Measurements from ENCODE around the gene TSPEAR. TPM values are rescaled to one million over a fixed set of nuclear protein-coding genes. Genes with fewer than 3 reads are reported as not detected.

TSPEAR gene
- total RNA-seq, 1 experiment from 2014 or later = not detected

- ChIA-PET CTCF (no interaction called here), POLR2A (no interaction called here)
- TF ChIP-seq CTCF (IDR thresholded peaks at IDR 0.05) (no peak), SIN3A (IDR thresholded peaks at IDR 0.05; ENCODE audit: borderline replicate concordance, insufficient read depth, low read depth, low read length) (no peak), REST (IDR thresholded peaks at IDR 0.05; ENCODE audit: insufficient read depth in 1 of 2, low read depth in 2 of 2, low read length in 1 of 2) (no peak), TCF7L2 (IDR thresholded peaks at IDR 0.05; ENCODE audit: low read depth, low read length) (no peak), POLR2AphosphoS5 (IDR thresholded peaks at IDR 0.05; ENCODE audit: low read depth, low read length) (no peak)
- Histone ChIP-seq H3K4me1 (ENCODE audit: control insufficient read depth, insufficient read depth, low read length) (no peaks in the 10 kb centered on the region), H3K27ac (ENCODE audit: low read length) (no peak overlapping the region), H3K9me3 (ENCODE audit: control insufficient read depth, insufficient read depth, low read depth, low read length) (no peaks in the 10 kb centered on the region), H3K27me3 (ENCODE audit: control insufficient read depth, insufficient read depth, low read length) (no peaks in the 10 kb centered on the region), H3K4me3 (ENCODE audit: low read depth in 2 of 2, low read length in 2 of 2) (no peak overlapping the region), H3K36me3 (ENCODE audit: control insufficient read depth, insufficient read depth, low read length) (peaks cover 2% of the 10 kb centered on the region; the same call in 1 of the 2 replicates)
- no TSS peak for BruUV-seq (replicated peaks)
- intact Hi-C loops (cut with micrococcal nuclease; ENCODE audit: unreplicated experiment) = loop anchor here (10.0 kb wide), 1 partner anchor 269 kb away; no protein-coding TSS in a partner anchor
- in situ Hi-C loops (cut with HindIII; ENCODE audit: low pct_unique_long_range_greater_than_20kb, low sequenced_read_pairs) = no loop called here
- no peak for DNase-seq (ENCODE audit: low read depth, low spot score)
- no peak for ATAC-seq
Observed at GRCh38 chr21:44515359-44516165, 195.8 kb downstream of the TSPEAR start.

- H3K4me1 ChIP-seq (ENCODE audit: control insufficient read depth, insufficient read depth, low read length) = no peaks in the 10 kb centered on the region
- no peak overlapping the region for H3K4me3 ChIP-seq (ENCODE audit: low read depth in 2 of 2, low read length in 2 of 2)
- intact Hi-C loops (cut with micrococcal nuclease; ENCODE audit: unreplicated experiment) = loop anchor here (5.0 to 10.0 kb wide), 2 partner anchors 227 to 270 kb away; no protein-coding TSS in a partner anchor
- H3K27ac ChIP-seq (ENCODE audit: low read length) = no peak overlapping the region
- TF ChIP-seq TCF7L2 (IDR thresholded peaks at IDR 0.05; ENCODE audit: low read depth, low read length) (no peak), CTCF (IDR thresholded peaks at IDR 0.05) (no peak), REST (IDR thresholded peaks at IDR 0.05; ENCODE audit: insufficient read depth in 1 of 2, low read depth in 2 of 2, low read length in 1 of 2) (no peak), SIN3A (IDR thresholded peaks at IDR 0.05; ENCODE audit: borderline replicate concordance, insufficient read depth, low read depth, low read length) (no peak), POLR2AphosphoS5 (IDR thresholded peaks at IDR 0.05; ENCODE audit: low read depth, low read length) (no peak)
- in situ Hi-C loops (cut with HindIII; ENCODE audit: low pct_unique_long_range_greater_than_20kb, low sequenced_read_pairs) = no loop called here
- ChIA-PET POLR2A (no interaction called here), CTCF (no interaction called here)
- H3K9me3 ChIP-seq (ENCODE audit: control insufficient read depth, insufficient read depth, low read depth, low read length) = no peaks in the 10 kb centered on the region
- DNase-seq (ENCODE audit: low read depth, low spot score) (no peak), ATAC-seq (no peak)
- H3K36me3 ChIP-seq (ENCODE audit: control insufficient read depth, insufficient read depth, low read length) = peaks cover 2% of the 10 kb centered on the region; the same call in 1 of the 2 replicates
- H3K27me3 ChIP-seq (ENCODE audit: control insufficient read depth, insufficient read depth, low read length) = no peaks in the 10 kb centered on the region
- BruUV-seq (replicated peaks) = no TSS peak
Observed at GRCh38 chr21:44514746-44515358, 196.5 kb downstream of the TSPEAR start.
